Pons (tissue), 1 donor: Measurements from ENCODE around the gene LASP1NB.
"Not testable (repeated sequence)": the region's sequence is repeated elsewhere in the genome, so short reads cannot be mapped to it uniquely, and the experiment has no call there.

Experiments used
- DNase-seq: peaks from one replicate; pipeline ENCODE4 v3.0.0-alpha.2; 2016; ENCODE audit warnings: low spot score

Gene LASP1NB

GRCh38 chr17:38967290-38967738, 41.9 kb downstream of the LASP1NB start, which contains the start of gene FBXO47:
Gene FBXO47, minus strand, starts transcription at chr17:38967403. Its CDS starts 4,378 bp downstream, at chr17:38963025.
- DNase-seq, result peak; percentile 92

- DNase-seq, result no peak
These were observed 43.9 kb downstream of the LASP1NB start for GRCh38 chr17:38969281-38969680.

- DNase-seq, result no peak
These were observed 44.7 kb downstream of the LASP1NB start for GRCh38 chr17:38970128-38970527.

GRCh38 chr17:38970804-38971203, 45.4 kb downstream of the LASP1NB start:
- no peak for DNase-seq

GRCh38 chr17:38976187-38976551, 50.8 kb downstream of the LASP1NB start:
- DNase-seq, result not testable (repeated sequence)

- no peak for DNase-seq
These were observed 52.8 kb downstream of the LASP1NB start for GRCh38 chr17:38978180-38978579.
